Right lung (tissue), 5 donors: ENCODE measurements around the gene KLHL12. TPM values are rescaled to one million over a fixed set of nuclear protein-coding genes. Genes with fewer than 3 reads are reported as not detected.

Source experiments
- DNase-seq, 2 donors: peaks; one replicate each; pipeline ENCODE4 v3.0.0-alpha.2; 2013
- polyA plus RNA-seq, 5 donors: library from polyadenylated mRNA; unstranded; fragments of 120-200 nt; gene quantifications; one replicate each; pipeline versions ENCODE4 v1.2.1 to v1.2.3, GENCODE V29; 2013; ENCODE audit warnings: inconsistent platforms in 1 of 5, low replicate concordance in 1 of 5; ENCODE audit not compliant: insufficient read length in 5 of 5, insufficient read depth in 1 of 5

Gene KLHL12
- polyA plus RNA-seq, 5 donors = 29.4 to 39.6 (median 36.5) TPM

DNA sequence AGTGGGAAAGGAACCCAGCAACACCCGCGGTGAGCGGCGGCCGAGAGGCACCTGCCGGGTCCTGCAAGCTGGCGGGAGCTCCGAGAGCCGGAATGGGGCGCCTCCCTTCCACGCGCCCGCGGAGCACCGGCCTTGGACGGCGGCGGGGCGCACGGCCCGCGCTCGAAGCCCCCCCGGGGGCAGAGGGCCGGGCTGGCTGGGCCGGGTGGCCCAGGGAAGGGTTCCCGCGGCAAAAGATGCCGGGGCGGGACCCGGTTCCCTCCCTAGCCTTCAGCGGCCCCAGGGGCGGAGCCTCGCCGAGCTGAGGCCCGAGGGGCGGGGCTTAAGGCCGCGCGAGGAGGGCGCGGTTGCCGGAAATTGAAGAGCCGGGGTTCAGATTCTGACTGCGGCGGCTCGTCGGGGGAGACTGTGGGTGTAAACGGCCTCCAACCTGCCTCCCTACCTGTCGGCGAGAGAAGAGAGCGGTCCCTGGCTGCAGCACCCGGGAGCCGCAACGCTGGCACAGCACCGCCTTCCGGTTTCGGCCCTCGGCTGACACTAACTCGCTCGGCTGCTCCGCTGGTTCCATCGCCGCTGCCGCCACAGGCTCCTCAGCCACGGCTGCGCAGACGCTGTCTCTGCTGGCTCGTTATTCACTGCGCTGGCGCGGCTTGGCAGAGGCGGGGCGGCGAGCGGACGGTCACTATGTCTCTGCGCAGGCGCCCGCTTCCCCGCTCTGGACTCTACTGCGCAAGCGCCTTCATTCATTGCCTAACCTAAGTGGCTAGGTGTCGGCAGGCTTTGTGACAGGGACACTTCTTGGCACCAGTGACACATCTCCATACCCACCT, 38.3 kb downstream of the KLHL12 start, which contains the start of gene RABIF:
RABIF (minus strand) TSS at position 619 of the 830 bp plus-strand sequence; CDS start at position 568, 51 bp downstream.
- peak; percentile 92 to 94 for DNase-seq

- no peak for DNase-seq
Measured at GRCh38 chr1:202888221-202888530, 38.9 kb downstream of the KLHL12 start.

- no peak for DNase-seq
Measured at GRCh38 chr1:202880961-202881460, 46.0 kb downstream of the KLHL12 start.

DNA sequence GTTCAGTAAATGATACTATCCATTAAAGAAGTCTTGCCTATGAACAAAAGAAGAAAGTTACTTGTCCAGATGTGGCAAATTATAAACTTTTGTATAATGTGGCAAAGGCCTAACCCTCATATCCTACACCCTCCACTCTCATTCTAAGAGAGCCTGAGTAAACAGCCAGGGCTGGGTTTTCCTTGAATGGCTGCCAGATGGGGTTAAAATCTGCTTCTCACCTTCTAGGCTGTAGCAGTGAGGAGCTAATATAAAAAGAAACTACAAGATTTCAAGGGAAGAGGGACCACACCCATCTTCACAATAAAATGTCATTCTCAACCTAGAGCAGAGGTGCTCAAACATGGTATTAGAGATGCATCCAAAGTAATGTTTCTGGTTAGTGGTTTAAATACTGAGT, 47.0 kb downstream of the KLHL12 start:
- DNase-seq = no peak

DNA sequence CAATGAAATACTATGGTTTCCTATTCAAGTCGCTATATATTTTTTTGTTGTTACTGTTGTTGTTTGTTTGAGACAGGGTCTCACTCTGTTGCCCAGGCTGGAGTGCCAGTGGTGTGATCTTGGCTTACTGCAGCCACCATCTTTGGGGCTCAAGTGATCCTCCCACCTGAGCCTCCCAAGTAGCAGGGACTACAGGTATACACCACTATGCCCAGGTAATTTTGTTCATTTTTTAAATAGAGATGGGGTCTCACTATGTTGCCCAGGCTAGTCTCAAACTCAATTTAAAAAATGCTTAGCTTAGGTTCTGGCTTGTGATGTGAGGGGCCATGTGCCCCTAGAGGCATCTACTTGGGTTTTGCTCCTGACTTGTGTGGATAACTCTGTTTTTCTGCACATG, 47.9 kb downstream of the KLHL12 start:
- no peak for DNase-seq

DNA sequence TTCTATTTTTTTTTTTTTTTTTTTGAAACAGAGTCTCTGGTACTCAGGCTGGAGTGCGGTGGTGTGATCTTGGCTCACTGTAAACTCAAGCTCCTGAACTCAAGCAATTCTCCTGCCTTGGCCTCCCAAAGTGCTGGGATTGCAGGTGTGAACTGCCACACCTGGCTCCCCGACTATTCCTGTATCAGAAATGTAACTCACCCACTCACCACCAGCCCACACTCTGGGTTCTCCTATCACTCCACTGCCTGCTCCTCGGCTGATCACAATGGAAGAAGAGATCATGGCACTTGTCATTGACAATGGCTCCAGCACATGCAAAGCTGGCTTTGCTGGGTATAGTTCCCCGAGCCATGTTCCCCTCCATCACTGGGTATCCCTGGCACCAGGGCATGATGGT, 54.0 kb downstream of the KLHL12 start:
- DNase-seq = no peak

GRCh38 chr1:202871367-202871766, 55.7 kb downstream of the KLHL12 start:
- DNase-seq = no peak

- no peak for DNase-seq
Measured at GRCh38 chr1:202862679-202863560, 64.1 kb downstream of the KLHL12 start.

DNA sequence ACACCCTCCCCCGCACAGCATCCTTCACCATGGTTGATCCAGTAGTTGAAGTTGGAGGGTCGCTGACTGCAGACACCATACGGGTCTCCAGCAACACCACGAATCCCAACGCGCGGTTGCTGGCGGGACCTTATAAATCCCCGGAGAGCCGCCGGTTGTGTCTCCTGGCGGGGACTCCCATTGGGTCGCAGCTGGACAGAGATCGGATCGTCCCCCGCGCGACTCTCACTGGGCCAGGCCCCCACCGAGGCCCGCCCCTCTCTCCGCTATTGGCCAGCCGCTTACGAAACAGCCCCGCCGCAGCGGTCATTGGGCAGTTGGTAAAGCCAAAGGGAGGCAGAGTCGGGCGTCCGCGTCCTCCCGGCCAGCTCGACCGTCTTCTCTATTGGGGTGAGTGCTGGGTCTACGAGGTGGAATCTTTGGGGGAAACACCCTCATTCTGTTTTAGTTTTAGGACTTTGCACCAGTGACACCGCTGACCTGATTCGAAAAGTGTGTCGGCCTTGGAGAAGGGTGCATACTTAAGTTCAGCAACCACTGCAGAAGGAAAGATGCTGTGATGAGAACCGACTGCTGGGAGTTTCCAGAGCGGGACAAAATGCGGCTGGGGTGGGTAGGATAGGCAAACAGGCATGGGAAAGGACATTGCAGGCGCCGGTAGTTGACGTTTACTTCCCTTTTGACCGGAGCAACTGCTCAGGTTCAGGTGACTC, 65.5 kb downstream of the KLHL12 start:
- DNase-seq = peak; percentile 84 to 86

GRCh38 chr1:202860744-202861419, 66.2 kb downstream of the KLHL12 start:
- peak; percentile 57 to 60 for DNase-seq

GRCh38 chr1:202858789-202859414, 68.1 kb downstream of the KLHL12 start:
- DNase-seq = no peak

GRCh38 chr1:202858331-202858730, 68.7 kb downstream of the KLHL12 start:
- DNase-seq = peak; percentile 64 to 86

DNA sequence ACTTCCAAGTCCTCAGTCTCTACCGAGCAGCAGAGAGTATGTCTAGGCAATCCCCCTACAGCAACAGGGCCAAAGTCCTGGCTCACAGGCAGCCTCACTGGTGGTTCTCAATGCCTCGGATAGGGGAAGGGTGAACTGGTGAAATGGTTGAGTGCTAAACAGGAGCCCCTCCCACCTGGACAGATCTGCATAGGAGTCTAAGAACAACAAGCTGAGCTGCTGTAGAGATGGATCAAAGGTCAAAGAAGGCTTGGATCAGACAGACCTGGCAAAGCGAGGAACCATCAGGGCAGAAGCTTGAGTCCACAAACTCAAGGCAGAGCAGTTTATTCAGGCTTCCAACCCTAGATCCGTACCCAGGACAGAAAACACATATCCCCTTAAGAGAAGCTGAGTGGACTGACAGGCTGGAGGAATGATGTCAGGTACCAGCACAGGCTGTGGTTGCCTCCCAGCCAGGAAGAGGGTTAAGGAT, 69.9 kb downstream of the KLHL12 start:
- no peak for DNase-seq

- no peak for DNase-seq
Measured at GRCh38 chr1:202856014-202856413, 71.0 kb downstream of the KLHL12 start.

DNA sequence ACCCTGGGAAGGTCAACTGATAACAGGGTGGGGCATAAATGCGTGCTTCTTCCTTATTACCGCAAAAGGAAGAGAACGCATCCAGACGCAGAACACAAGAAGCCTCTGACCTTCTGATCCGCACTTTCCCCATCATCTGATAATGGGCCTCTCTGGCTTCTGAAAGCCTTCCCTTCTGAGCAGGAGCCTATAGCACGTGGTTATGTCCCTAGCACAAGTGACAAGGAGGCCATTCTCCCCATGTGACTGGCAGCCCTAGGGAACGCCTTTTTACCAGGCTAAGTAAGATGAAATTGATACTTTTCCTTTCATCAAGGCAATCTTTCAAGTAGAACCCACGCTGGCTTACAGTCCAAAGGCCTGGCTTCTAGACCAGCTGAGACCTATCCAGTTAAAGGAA, 72.2 kb downstream of the KLHL12 start:
- DNase-seq = no peak

DNA sequence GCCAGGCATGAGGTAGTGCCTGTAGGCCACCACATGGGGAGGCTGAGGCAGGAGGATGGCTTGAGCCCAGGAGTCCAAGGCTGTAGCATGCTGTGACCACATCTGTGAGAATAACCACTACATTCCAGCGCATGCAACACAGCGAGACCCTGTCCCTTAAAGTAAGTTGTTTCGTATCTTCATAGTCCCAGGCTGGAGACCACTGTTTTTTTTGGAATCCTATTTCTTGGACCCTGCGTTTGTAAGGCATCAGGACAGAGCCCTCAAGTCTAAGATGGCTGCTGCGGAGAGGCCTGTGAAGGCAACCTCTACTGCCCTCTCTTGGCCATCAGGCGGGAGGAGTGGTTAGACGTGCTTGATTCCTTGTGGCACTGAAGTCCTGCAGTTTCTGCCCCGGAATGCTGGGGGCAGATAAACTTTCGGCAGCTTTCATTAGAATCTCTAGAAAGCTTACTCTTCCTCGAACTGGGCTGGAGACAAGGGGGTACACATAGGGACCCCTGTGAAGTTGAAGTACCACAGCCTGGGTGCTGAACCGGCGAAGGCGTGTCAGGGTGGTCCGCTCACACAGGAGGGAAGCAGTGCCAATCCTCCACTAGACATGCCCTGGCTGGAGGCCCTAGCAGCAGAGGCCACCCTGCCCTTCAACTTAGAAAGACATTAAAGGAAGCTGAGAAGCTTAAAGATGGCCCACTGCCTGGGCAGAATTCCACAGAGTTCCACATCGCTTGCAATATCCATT, 74.7 kb downstream of the KLHL12 start:
- no peak for DNase-seq

GRCh38 chr1:202850593-202851362, 76.3 kb downstream of the KLHL12 start:
- no peak for DNase-seq

DNA sequence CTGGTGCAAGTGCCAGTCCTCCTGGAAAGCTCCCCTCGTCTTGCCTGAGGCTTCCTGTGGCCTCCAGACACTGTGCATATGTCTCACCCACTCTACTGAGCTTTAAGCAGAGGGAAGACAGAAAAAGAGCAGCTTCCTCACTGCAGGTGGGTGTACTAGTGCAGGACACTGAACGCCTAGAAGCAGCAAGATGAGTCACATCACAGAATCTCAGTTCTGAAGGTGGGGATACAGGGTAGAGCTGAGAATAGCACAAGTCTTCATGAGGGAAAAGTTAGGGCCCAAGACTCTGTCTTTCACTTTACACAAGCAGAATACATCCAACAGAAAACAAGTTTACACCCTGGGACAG, 78.9 kb downstream of the KLHL12 start:
- DNase-seq = no peak

- DNase-seq = no peak
Measured at GRCh38 chr1:202844935-202845334, 82.1 kb downstream of the KLHL12 start.
